Breast epithelium (tissue), 4 donors: Measurements from ENCODE around the gene ANGEL2. TPM values are rescaled to one million over a fixed set of nuclear protein-coding genes. Genes with fewer than 3 reads are reported as not detected.
"Not testable (repeated sequence)": the region's sequence is repeated elsewhere in the genome, so short reads cannot be mapped to it uniquely, and the experiment has no call there.

ENCODE experiments used
- DNase-seq, 2 donors: peaks; one replicate each; pipeline ENCODE4 v3.0.0-alpha.2; 2019; ENCODE audit warnings: low spot score in 2 of 2
- H3K27ac ChIP-seq, 2 donors: fragments of 200-600 bp; sonication (generic) in 1 of 2; one replicate each; pipeline ENCODE4 v1.5.1; 2016 to 2019; ENCODE audit warnings: mild to moderate bottlenecking in 1 of 2
- H3K27me3 ChIP-seq, 2 donors: fragments of 200-600 bp; sonication (generic) in 1 of 2; one replicate each; pipeline versions ENCODE4 v1.5.1 to v1.6.0; 2017 to 2019; ENCODE audit warnings: control low read depth in 1 of 2, mild to moderate bottlenecking in 1 of 2
- H3K36me3 ChIP-seq: fragments of 200-600 bp; one replicate; pipeline ENCODE4 v1.5.1; 2019
- H3K4me1 ChIP-seq, 2 donors: fragments of 200-600 bp; sonication (generic); one replicate each; pipeline ENCODE4 v1.5.1; 2016 to 2019; ENCODE audit warnings: control low read depth in 1 of 2
- H3K4me3 ChIP-seq, 3 donors: fragments of 200-600 bp; sonication (generic); 1 replicate in 2 of 3; 2 replicates in 1 of 3; pipeline ENCODE4 v1.5.1; 2016 to 2019; ENCODE audit warnings: mild to moderate bottlenecking in 3 of 3, moderate library complexity in 2 of 3
- H3K9me3 ChIP-seq, 2 donors: fragments of 200-600 bp; sonication (generic) in 1 of 2; one replicate each; pipeline ENCODE4 v1.5.1; 2016 to 2019; ENCODE audit warnings: control low read depth in 1 of 2
- CTCF ChIP-seq, 3 donors: fragments of 450-650 bp; IDR thresholded peaks; one replicate each; pipeline ENCODE4 v1.5.1; 2016 to 2017; ENCODE audit warnings: antibody characterized with exemption in 3 of 3, mild to moderate bottlenecking in 3 of 3, moderate library complexity in 3 of 3
- POLR2A ChIP-seq: fragments of 450-650 bp; IDR thresholded peaks from one replicate; pipeline ENCODE4 v1.6.1; 2016; ENCODE audit warnings: antibody characterized with exemption, mild to moderate bottlenecking, moderate library complexity
- POLR2AphosphoS5 ChIP-seq, 3 donors: sonication (generic); formaldehyde crosslinking; IDR thresholded peaks; one replicate each; pipeline ENCODE4 v1.6.1; 2017; ENCODE audit warnings: antibody characterized with exemption in 3 of 3
- intact Hi-C: fragments of 100-400 bp; cut with DNase I; formaldehyde crosslinking; loops from one replicate; pipeline ENCODE4 v1.15.1; 2023; ENCODE audit warnings: low total_unique reads
- total RNA-seq, 3 donors: library from RNA; depleted of rRNA; stranded (reverse); fragments of >200 nt; gene quantifications; one replicate each; pipeline ENCODE4 v1.1.0, GENCODE V29; 2016

The ANGEL2 gene
- total RNA-seq, 3 donors from 2014 or later = 60.5 to 84.0 (median 72.4) TPM

- Histone ChIP-seq H3K36me3 (no peaks in the 10 kb centered on the region), H3K9me3 (no peaks in the 10 kb centered on the region), H3K4me3 (peak within 1 kb of the TSS; percentile 86 to 96 (median 94)), H3K4me1 (no peaks in the 10 kb centered on the region), H3K27me3 (peaks cover 0 to 11% of the 10 kb centered on the region in 2 donors), H3K27ac (peak within 1 kb of the TSS; percentile 81 to 87)
- peak; percentile 61 to 74 for DNase-seq
- intact Hi-C loops = no loop called here
- TF ChIP-seq POLR2AphosphoS5 (IDR thresholded peaks at IDR 0.05) = peak in 1 of 3 donors; percentile 61
- no peak for TF ChIP-seq POLR2A
- TF ChIP-seq CTCF (IDR thresholded peaks at IDR 0.05) = peak in 1 of 3 donors; percentile 21
Measured at GRCh38 chr1:213051127-213051880, 35.6 kb upstream of the ANGEL2 start, which contains the start of gene RPS6KC1. Gene RPS6KC1 (plus strand): TSS chr1:213051241. CDS start chr1:213051405, 164 bp downstream.

- no peaks in the 10 kb centered on the region for H3K9me3 ChIP-seq
- intact Hi-C loops = no loop called here
- peaks cover 0 to 11% of the 10 kb centered on the region in 2 donors for H3K27me3 ChIP-seq
- H3K4me1 ChIP-seq = no peaks in the 10 kb centered on the region
- no peaks in the 10 kb centered on the region for H3K36me3 ChIP-seq
- DNase-seq = no peak
- peak overlapping the region; percentile 86 to 96 (median 94) for H3K4me3 ChIP-seq
- TF ChIP-seq CTCF (IDR thresholded peaks at IDR 0.05) (no peak), POLR2AphosphoS5 (IDR thresholded peaks at IDR 0.05) (no peak), POLR2A (no peak)
- peak overlapping the region; percentile 81 to 87 for H3K27ac ChIP-seq
Measured at GRCh38 chr1:213050745-213051126, 35.1 kb upstream of the ANGEL2 start.

DNA sequence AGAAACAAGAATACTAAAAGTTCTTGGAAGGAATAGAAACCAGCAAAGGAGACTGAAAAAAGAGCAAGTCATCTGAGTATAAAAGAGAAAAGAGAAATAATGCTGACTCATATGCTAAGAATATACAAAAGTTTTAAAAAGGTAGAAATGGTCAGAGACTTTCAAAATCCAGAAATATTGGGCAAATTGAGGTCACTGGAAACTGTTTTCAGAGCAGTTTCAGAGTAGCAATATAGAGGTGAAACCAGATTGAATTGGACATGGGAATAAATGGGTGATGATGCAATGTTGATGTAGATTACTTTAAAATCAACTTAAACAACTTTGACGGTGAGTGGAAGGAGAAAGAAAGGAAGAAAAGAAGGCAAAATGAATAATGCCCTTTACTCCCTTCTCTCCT, 33.6 kb upstream of the ANGEL2 start:
- no peaks in the 10 kb centered on the region for H3K4me1 ChIP-seq
- H3K4me3 ChIP-seq = no peak overlapping the region
- peaks cover 0 to 11% of the 10 kb centered on the region in 2 donors for H3K27me3 ChIP-seq
- no peaks in the 10 kb centered on the region for H3K9me3 ChIP-seq
- TF ChIP-seq POLR2AphosphoS5 (IDR thresholded peaks at IDR 0.05) (no peak), CTCF (IDR thresholded peaks at IDR 0.05) (no peak), POLR2A (no peak)
- intact Hi-C loops = no loop called here
- H3K36me3 ChIP-seq = no peaks in the 10 kb centered on the region
- H3K27ac ChIP-seq = no peak overlapping the region
- DNase-seq = no peak

- H3K4me3 ChIP-seq, H3K4me1 ChIP-seq, intact Hi-C loops, H3K36me3 ChIP-seq, DNase-seq, H3K9me3 ChIP-seq, H3K27ac ChIP-seq: not testable (repeated sequence)
- H3K27me3 ChIP-seq = peaks cover 0 to 11% of the 10 kb centered on the region in 2 donors
Measured at GRCh38 chr1:213045321-213046226, 29.9 kb upstream of the ANGEL2 start.

DNA sequence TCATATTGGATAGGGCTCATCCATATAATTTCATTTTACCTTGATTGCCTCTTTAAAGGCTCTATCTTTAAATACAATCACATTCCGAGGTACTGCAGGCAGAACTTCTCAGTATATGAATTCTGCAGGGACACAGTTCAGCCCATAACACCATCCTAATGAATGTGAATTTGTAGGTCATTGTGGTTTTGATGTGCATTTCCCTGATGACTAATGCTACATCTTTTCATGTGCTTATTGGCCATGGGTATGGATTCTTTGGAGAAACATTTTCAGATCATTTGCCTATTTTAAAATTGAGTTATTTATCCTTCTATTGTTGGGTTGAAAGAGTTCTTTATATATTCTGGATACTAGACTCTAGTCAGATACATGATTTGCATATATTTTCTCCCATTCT, 25.8 kb upstream of the ANGEL2 start:
- no peak overlapping the region for H3K4me3 ChIP-seq
- TF ChIP-seq POLR2A (no peak), POLR2AphosphoS5 (IDR thresholded peaks at IDR 0.05) (no peak), CTCF (IDR thresholded peaks at IDR 0.05) (no peak)
- H3K4me1 ChIP-seq = no peaks in the 10 kb centered on the region
- H3K9me3 ChIP-seq = no peaks in the 10 kb centered on the region
- intact Hi-C loops = no loop called here
- DNase-seq = no peak
- H3K27me3 ChIP-seq = no peaks in the 10 kb centered on the region
- no peaks in the 10 kb centered on the region for H3K36me3 ChIP-seq
- H3K27ac ChIP-seq = no peak overlapping the region
